K562 (cell line): ENCODE results near the gene SHF. TPM values are rescaled to one million over a fixed set of nuclear protein-coding genes. Genes with fewer than 3 reads are reported as not detected.

Experiments
- ATAC-seq: fragments of 200-7000 bp; cut with Tn5 transposase; 3 replicates; pipeline ENCODE4 v1.9.1; 2020; ENCODE audit warnings: moderate library complexity
- BruUV-seq: library from RNA; stranded (reverse); fragments of 400-500 nt; replicated peaks from 2 replicates; lab custom pipeline; 2021; lab: Mats Ljungman, UMichigan
- CTCF ChIA-PET: fragments of 300-600 bp; formaldehyde crosslinking; extraction: SDS; loops from one replicate; lab custom pipeline; 2021; ENCODE audit warnings: low intra/inter-chr PET ratio; lab: Yijun Ruan, JAX
- POLR2A ChIA-PET: fragments of 300-600, 350-650 bp; sonication (Branson Sonifier 250); formaldehyde crosslinking; extraction: SDS; loops from one replicate; lab custom pipeline; 2021; ENCODE audit warnings: antibody characterized with exemption, inconsistent platforms; lab: Yijun Ruan, JAX
- DNase-seq, 4 experiments: peaks; one replicate each; pipeline versions ENCODE4 v3.0.0 to v3.0.0-alpha.2; 2011 to 2018; ENCODE audit warnings: low spot score in 3 of 4, mixed read lengths in 3 of 4; ENCODE audit errors: extremely low read depth in 1 of 4
- FAIRE-seq: peaks from 2 replicates; lab custom pipeline; 2011; peaks lifted over from hg19 to GRCh38; lab: Jason Lieb, UNC
- H2AFZ ChIP-seq: 2 replicates; pipeline ENCODE4 v1.6.0; 2011; ENCODE audit warnings: low read depth, low read length, control low read depth, inconsistent platforms
- H3K27ac ChIP-seq: fragments of 200-600 bp; 3 replicates; pipeline ENCODE4 v1.8.0; 2011; ENCODE audit warnings: low read depth, mild to moderate bottlenecking, control low read depth, inconsistent platforms, low read length, moderate library complexity, mixed read lengths; ENCODE audit errors: extremely low read depth
- H3K27me3 ChIP-seq, 2 experiments: fragments of 300-600 bp in 1 of 2; 2 replicates in 1 of 2; 3 replicates in 1 of 2; pipeline versions ENCODE4 v1.6.0 to v1.8.0; 2011; ENCODE audit warnings: inconsistent platforms in 2 of 2, low read length in 2 of 2, mild to moderate bottlenecking in 1 of 2, mixed read lengths in 1 of 2, moderate library complexity in 1 of 2; ENCODE audit not compliant: control insufficient read depth in 2 of 2, insufficient read depth in 2 of 2
- H3K36me3 ChIP-seq: fragments of 300-600 bp; 3 replicates; pipeline ENCODE4 v1.8.0; 2011; ENCODE audit warnings: mild to moderate bottlenecking, low read length, inconsistent platforms; ENCODE audit not compliant: control insufficient read depth, insufficient read depth
- H3K4me1 ChIP-seq, 2 experiments: fragments of 200-600 bp in 1 of 2; replicated peaks in 1 of 2; 2 replicates in 1 of 2; 3 replicates in 1 of 2; pipeline versions ENCODE4 v1.5.1 to v1.8.0; 2011; ENCODE audit warnings: inconsistent platforms in 2 of 2, low read length in 2 of 2, mild to moderate bottlenecking in 1 of 2, mixed read lengths in 1 of 2, moderate library complexity in 1 of 2; ENCODE audit not compliant: control insufficient read depth in 2 of 2, insufficient read depth in 2 of 2
- H3K4me2 ChIP-seq: 2 replicates; pipeline ENCODE4 v1.6.1; 2011; ENCODE audit warnings: low read length, control low read depth, inconsistent platforms, mixed read lengths; ENCODE audit not compliant: insufficient read depth
- H3K4me3 ChIP-seq: fragments of 200-600 bp; sonication (generic), shearing (Covaris generic); 2 replicates; pipeline ENCODE4 v1.5.1; 2016; ENCODE audit warnings: control low read depth, inconsistent platforms
- H3K79me2 ChIP-seq: fragments of 200-600 bp; 3 replicates; pipeline ENCODE4 v1.8.0; 2011; ENCODE audit warnings: low read length, inconsistent platforms; ENCODE audit not compliant: control insufficient read depth, insufficient read depth
- H3K9ac ChIP-seq, 2 experiments: 2 replicates each; pipeline versions ENCODE4 v1.6.0 to v1.6.1; 2011; ENCODE audit warnings: low read depth in 2 of 2, low read length in 2 of 2, control low read depth in 1 of 2, inconsistent platforms in 1 of 2, mild to moderate bottlenecking in 1 of 2, mixed read lengths in 1 of 2; ENCODE audit not compliant: insufficient read depth in 1 of 2
- H3K9me1 ChIP-seq: one replicate; pipeline ENCODE4 v1.6.0; 2011; ENCODE audit warnings: inconsistent platforms, mild to moderate bottlenecking, low read length, moderate library complexity; ENCODE audit not compliant: control insufficient read depth, insufficient read depth
- H3K9me3 ChIP-seq: replicated peaks from 2 replicates; pipeline ENCODE4 v1.5.1; 2011; ENCODE audit warnings: low read depth, low read length, inconsistent platforms; ENCODE audit not compliant: control insufficient read depth, insufficient read depth
- H4K20me1 ChIP-seq: replicated peaks from 2 replicates; pipeline ENCODE4 v1.6.1; 2011; ENCODE audit warnings: low read length, inconsistent platforms, mixed read lengths; ENCODE audit not compliant: control insufficient read depth, insufficient read depth
- CCAR2 ChIP-seq: fragments of 200-400 bp; formaldehyde crosslinking; IDR thresholded peaks from 2 replicates; pipeline ENCODE4 v1.6.1; 2017; ENCODE audit warnings: mild to moderate bottlenecking, low read depth, low read length
- EP400 ChIP-seq: fragments of 450-650 bp; IDR thresholded peaks from 2 replicates; pipeline ENCODE4 v1.6.1; 2017; ENCODE audit warnings: antibody characterized with exemption, mild to moderate bottlenecking, moderate library complexity
- HDAC2 ChIP-seq: fragments of 450-650 bp; IDR thresholded peaks from 2 replicates; pipeline ENCODE4 v1.6.1; 2016; ENCODE audit warnings: mild to moderate bottlenecking
- HNRNPUL1 ChIP-seq: fragments of 200-400 bp; formaldehyde crosslinking; IDR thresholded peaks from 2 replicates; pipeline ENCODE4 v1.6.1; 2017; ENCODE audit warnings: low read length
- JUND ChIP-seq, 2 experiments: IDR thresholded peaks; 2 replicates in 1 of 2; 3 replicates in 1 of 2; pipeline ENCODE4 v1.6.1; 2011; ENCODE audit warnings: borderline replicate concordance in 2 of 2, low read depth in 2 of 2, low read length in 2 of 2, improper control_type of control experiment in 1 of 2, missing biosample characterization in 1 of 2, missing genetic modification characterization in 1 of 2, missing genetic modification reagents in 1 of 2
- NFYB ChIP-seq: IDR thresholded peaks from 2 replicates; pipeline ENCODE4 v1.6.1; 2011; ENCODE audit warnings: mild to moderate bottlenecking, moderate library complexity; ENCODE audit not compliant: insufficient read length; ENCODE audit errors: extremely low read depth
- NRF1 ChIP-seq, 2 experiments: fragments of 450-650 bp; IDR thresholded peaks in 1 of 2; conservative IDR thresholded peaks in 1 of 2; 2 replicates each; pipeline ENCODE4 v1.6.1; 2014; ENCODE audit warnings: mild to moderate bottlenecking in 2 of 2
- PCBP2 ChIP-seq: fragments of 200-400 bp; formaldehyde crosslinking; IDR thresholded peaks from 2 replicates; pipeline ENCODE4 v1.6.1; 2018; ENCODE audit warnings: low read length, low read depth, mild to moderate bottlenecking, moderate library complexity; ENCODE audit not compliant: poor library complexity, severe bottlenecking
- PHF8 ChIP-seq: fragments of 200-600 bp; sonication (generic); IDR thresholded peaks from 2 replicates; pipeline ENCODE4 v1.6.1; 2012; ENCODE audit warnings: mixed run types, mild to moderate bottlenecking, inconsistent platforms, low read length, moderate library complexity, borderline replicate concordance
- SOX6 ChIP-seq: fragments of 450-650 bp; IDR thresholded peaks from 2 replicates; pipeline ENCODE4 v1.6.1; 2014; ENCODE audit warnings: mild to moderate bottlenecking
- TCF15 ChIP-seq: fragments of 250-450 bp; sonication (Bioruptor Pico); IDR thresholded peaks from 2 replicates; pipeline ENCODE4 v1.8.0; 2022; ENCODE audit warnings: moderate library complexity, mild to moderate bottlenecking, inconsistent platforms
- ZBTB17 ChIP-seq: fragments of 450-650 bp; formaldehyde crosslinking; IDR thresholded peaks from 2 replicates; pipeline ENCODE4 v1.4.0; 2020; ENCODE audit warnings: mild to moderate bottlenecking
- ZNF133 ChIP-seq: fragments of 250-450 bp; sonication (Bioruptor Pico); IDR thresholded peaks from 2 replicates; pipeline ENCODE4 v1.4.0; 2020; ENCODE audit warnings: mild to moderate bottlenecking
- ZNF3 ChIP-seq: fragments of 250-450 bp; sonication (Bioruptor Pico); IDR thresholded peaks from 2 replicates; pipeline ENCODE4 v1.5.0; 2021; ENCODE audit warnings: mild to moderate bottlenecking, moderate library complexity
- ZNF324 ChIP-seq: fragments of 250-450 bp; sonication (Bioruptor Pico); IDR thresholded peaks from 2 replicates; pipeline ENCODE4 v1.4.0; 2020; ENCODE audit warnings: mild to moderate bottlenecking
- ZNF76 ChIP-seq: fragments of 250-450 bp; sonication (Bioruptor Pico); IDR thresholded peaks from 2 replicates; pipeline ENCODE4 v1.4.0; 2020; ENCODE audit warnings: mild to moderate bottlenecking, moderate library complexity, borderline replicate concordance
- ZNF785 ChIP-seq: fragments of 250-450 bp; sonication (Bioruptor Pico); IDR thresholded peaks from 2 replicates; pipeline ENCODE4 v1.4.0; 2020; ENCODE audit warnings: mild to moderate bottlenecking
- ZSCAN29 ChIP-seq: fragments of 450-650 bp; IDR thresholded peaks from 2 replicates; pipeline ENCODE4 v1.6.1; 2017
- WGBS: fragments of 100-300 bp; shearing (Covaris generic); methylation state at CpG from one replicate; pipeline ENCODE4 v1.1.6; 2016; ENCODE audit warnings: low coverage, mixed read lengths; ENCODE audit not compliant: insufficient coverage; ENCODE audit errors: missing lambda C conversion rate; 5-methylcytosine and 5-hydroxymethylcytosine counted together
- in situ Hi-C: fragments of 300-500 bp; cut with MboI; formaldehyde crosslinking; loops from 4 replicates; pipeline ENCODE4 v1.15.0; 2018; ENCODE audit warnings: inconsistent platforms, mixed read lengths
- intact Hi-C: fragments of 100-400 bp; cut with micrococcal nuclease; formaldehyde crosslinking; loops from 2 replicates; pipeline ENCODE4 v1.14.2; 2022
- polyA plus RNA-seq, 8 experiments: library from polyadenylated mRNA; depleted of rRNA in 4 of 8; stranded (reverse) in 5 of 8; unstranded in 3 of 8; fragments of >200 nt; fragmentation: Nextera tagmentation in 2 of 8; fragmentation: Illumina TruSeq in 1 of 8; extraction: Ambion mirVana in 2 of 8; extraction: Trizol in 1 of 8; gene quantifications; 2 replicates each; pipeline versions ENCODE4 v1.2.1 to v1.2.3, GENCODE V29; 2011 to 2014; ENCODE audit warnings: inconsistent platforms in 1 of 8, missing spikeins in 1 of 8
- total RNA-seq, 7 experiments: library from RNA; depleted of rRNA in 6 of 7; stranded (reverse); fragments of >200 nt in 6 of 7; fragmentation: Illumina TruSeq in 2 of 7; extraction: Trizol in 2 of 7; gene quantifications; 2 replicates each; pipeline versions ENCODE4 v1.2.1 to v1.2.3, GENCODE V29; 2011 to 2021; ENCODE audit warnings: low replicate concordance in 1 of 7
- TF ChIP-seq, protein P1 (sequence below): fragments of 450-650 bp; conservative IDR thresholded peaks from 2 replicates; pipeline ENCODE4 v1.6.1; 2016; ENCODE audit warnings: missing genetic modification characterization, low read depth, mild to moderate bottlenecking, control low read depth, missing compliant biosample characterization

The SHF gene
- total and polyA plus RNA-seq, 9 of the 15 experiments (the other 6 are each of a cell fraction or from before 2014, with no cell fraction given) = 0.51 to 2.2 (median 0.85) TPM; not detected in 2

DNA sequence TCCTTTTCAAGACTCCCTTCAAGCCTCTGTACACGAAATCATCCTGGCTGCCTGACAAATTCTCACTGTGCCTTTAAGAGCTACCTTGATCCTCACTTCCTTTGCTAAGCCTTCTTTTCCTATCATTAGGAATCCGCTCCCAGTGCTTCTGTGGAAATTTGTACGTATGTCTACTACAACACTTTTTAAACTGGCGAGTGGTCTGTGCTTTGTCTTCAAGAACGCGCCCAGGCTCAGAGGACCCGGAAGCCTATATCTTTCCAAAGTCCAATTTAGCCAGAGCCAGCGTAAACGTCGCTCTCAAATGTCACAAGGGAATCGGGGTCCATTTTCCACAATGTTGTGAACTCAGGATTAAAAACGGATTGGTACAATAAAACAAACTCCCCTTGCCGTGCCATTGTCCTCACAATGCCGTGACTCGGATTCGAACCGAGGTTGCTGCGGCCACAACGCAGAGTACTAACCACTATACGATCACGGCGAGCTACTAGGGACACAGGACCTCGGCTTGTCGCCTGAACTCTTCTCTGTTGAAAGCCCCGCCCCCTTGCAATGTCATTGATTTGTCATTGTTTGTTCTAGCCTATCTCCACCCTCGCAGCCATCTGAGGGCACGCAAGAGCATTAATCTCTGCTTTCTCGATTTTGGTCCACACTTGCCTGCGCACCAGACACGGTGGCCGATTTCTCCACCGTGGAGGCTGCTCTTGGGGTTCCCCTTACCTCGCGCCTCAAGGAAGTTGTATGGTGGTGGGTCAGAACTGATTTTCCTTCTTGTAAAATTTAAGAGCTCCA lies 12.4 kb upstream of the SHF start:
- POLR2A ChIA-PET = interaction anchor here (0.6 to 1.4 kb wide), 3 partner anchors 22 to 37 kb away, joined by 3 to 5 read pairs (median 4); no protein-coding TSS in a partner anchor
- Histone ChIP-seq H2AFZ (peak overlapping the region; percentile 96), H3K27me3 (no peaks in the 10 kb centered on the region), H3K36me3 (no peaks in the 10 kb centered on the region), H3K9me1 (no peaks in the 10 kb centered on the region), H4K20me1 (no peaks in the 10 kb centered on the region), H3K79me2 (no peaks in the 10 kb centered on the region), H3K4me3 (peak overlapping the region; percentile 79), H3K4me1 (peaks cover 0 to 2% of the 10 kb centered on the region in 2 experiments; a peak in 2 of 5 replicates), H3K9ac (peak overlapping the region; percentile 72 to 89; a peak in 3 of 4 replicates), H3K4me2 (peak overlapping the region; percentile 94), H3K9me3 (no peaks in the 10 kb centered on the region), H3K27ac (peak overlapping the region; percentile 71)
- BruUV-seq = TSS peak; percentile 100
- WGBS = 0% methylated on average over 34 of the region's 34 CpGs
- DNase-seq (peak; percentile 69 to 95 (median 74)), FAIRE-seq (peak; percentile 86), ATAC-seq (peak; percentile 72)
- CTCF ChIA-PET = interaction anchor here (2.2 kb wide), 1 partner anchor 257 kb away, joined by 8 read pairs; no protein-coding TSS in a partner anchor
- in situ Hi-C loops (no loop called here), intact Hi-C loops (loop anchor here (2.0 to 5.0 kb wide), 2 partner anchors 69 to 412 kb away; no protein-coding TSS in a partner anchor)
- TF ChIP-seq EP400 (peak; percentile 35; the same call in 1 of the 2 replicates), ZNF324 (CRISPR knock-in tag) (no peak), NFYB (no peak), TCF15 (CRISPR knock-in tag) (no peak), HDAC2 (no peak), JUND (IDR thresholded peaks at IDR 0.05; ENCODE audit: borderline replicate concordance, low read depth, low read length) (peak; percentile 77), JUND (tag; IDR thresholded peaks at IDR 0.05; ENCODE audit: borderline replicate concordance, low read depth, low read length) (peak; percentile 55; the same call in 1 of the 3 replicates), PCBP2 (no peak), ZNF3 (CRISPR knock-in tag) (no peak), ZNF785 (CRISPR knock-in tag) (no peak), CCAR2 (no peak), HNRNPUL1 (no peak), ZNF133 (CRISPR knock-in tag) (no peak), ZBTB17 (CRISPR knock-in tag) (no peak), SOX6 (peak; percentile 96), ZSCAN29 (peak; percentile 95), PHF8 (peak; percentile 59; the same call in 1 of the 2 replicates), NRF1 (conservative IDR thresholded peaks at IDR 0.05 in 1 of 2, IDR thresholded peaks at IDR 0.05 in 1 of 2) (peak; percentile 63 to 74), ZNF76 (CRISPR knock-in tag) (no peak)
- TF ChIP-seq, protein P1, sequence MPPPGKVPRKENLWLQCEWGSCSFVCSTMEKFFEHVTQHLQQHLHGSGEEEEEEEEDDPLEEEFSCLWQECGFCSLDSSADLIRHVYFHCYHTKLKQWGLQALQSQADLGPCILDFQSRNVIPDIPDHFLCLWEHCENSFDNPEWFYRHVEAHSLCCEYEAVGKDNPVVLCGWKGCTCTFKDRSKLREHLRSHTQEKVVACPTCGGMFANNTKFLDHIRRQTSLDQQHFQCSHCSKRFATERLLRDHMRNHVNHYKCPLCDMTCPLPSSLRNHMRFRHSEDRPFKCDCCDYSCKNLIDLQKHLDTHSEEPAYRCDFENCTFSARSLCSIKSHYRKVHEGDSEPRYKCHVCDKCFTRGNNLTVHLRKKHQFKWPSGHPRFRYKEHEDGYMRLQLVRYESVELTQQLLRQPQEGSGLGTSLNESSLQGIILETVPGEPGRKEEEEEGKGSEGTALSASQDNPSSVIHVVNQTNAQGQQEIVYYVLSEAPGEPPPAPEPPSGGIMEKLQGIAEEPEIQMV (tag) = no peak
